ENCODE measurements around the gene PDE4DIP.
"Not testable (repeated sequence)": the region's sequence is repeated elsewhere in the genome, so short reads cannot be mapped to it uniquely, and the experiment has no call there.

GRCh38 chr1:148900026-148900425 is 55.8 kb downstream of the PDE4DIP start:
- not testable (repeated sequence) for TF ChIP-seq POLR2A, CTCF (IDR thresholded peaks at IDR 0.05)
